GM12878 (cell line): ENCODE results near the gene CSK. TPM values are rescaled to one million over a fixed set of nuclear protein-coding genes. Genes with fewer than 3 reads are reported as not detected.

Source experiments
- ATAC-seq: fragments of 200-7000 bp; cut with Tn5 transposase; 3 replicates; pipeline ENCODE4 v1.9.1; 2020; ENCODE audit warnings: mild to moderate bottlenecking, moderate library complexity
- BruUV-seq: library from RNA; stranded (reverse); fragments of 400-500 nt; replicated peaks from 2 replicates; lab custom pipeline; 2021; lab: Mats Ljungman, UMichigan
- CTCF ChIA-PET: fragments of 300-600 bp; sonication (Branson Sonifier 250); formaldehyde crosslinking; extraction: SDS; loops from one replicate; lab custom pipeline; 2021; ENCODE audit warnings: inconsistent platforms; lab: Yijun Ruan, JAX
- POLR2A ChIA-PET: fragments of 350-600 bp; formaldehyde crosslinking; extraction: SDS; loops from one replicate; lab custom pipeline; 2021; ENCODE audit warnings: inconsistent platforms; lab: Charles Lee
- RAD21 ChIA-PET: fragments of 300-600 bp; sonication (Branson Sonifier 250); formaldehyde crosslinking; loops from one replicate; lab custom pipeline; 2023; ENCODE audit warnings: antibody characterized with exemption; ENCODE audit not compliant: unreplicated experiment; lab: Charles Lee
- SMC1A ChIA-PET: fragments of 300-600 bp; sonication (Branson Sonifier 250); formaldehyde crosslinking; loops from one replicate; lab custom pipeline; 2023; ENCODE audit not compliant: unreplicated experiment, uncharacterized antibody; lab: Charles Lee
- DNase-seq: peaks from one replicate; pipeline ENCODE4 v3.0.0-alpha.2; 2011; ENCODE audit warnings: low read depth, low spot score
- FAIRE-seq: peaks from 3 replicates; lab custom pipeline; 2011; peaks lifted over from hg19 to GRCh38; lab: Jason Lieb, UNC
- H2AFZ ChIP-seq: 2 replicates; pipeline ENCODE4 v1.6.0; 2011; ENCODE audit warnings: low read depth, low read length, control low read depth; ENCODE audit not compliant: control insufficient read depth
- H3K27ac ChIP-seq: 2 replicates; pipeline ENCODE4 v1.5.1; 2011; ENCODE audit warnings: control low read depth; ENCODE audit not compliant: control insufficient read depth, insufficient read depth
- H3K27me3 ChIP-seq, 2 experiments: replicated peaks in 1 of 2; 2 replicates each; pipeline versions ENCODE4 v1.6.0 to v1.6.1; 2011; ENCODE audit warnings: low read length in 1 of 2; ENCODE audit not compliant: control insufficient read depth in 2 of 2, insufficient read depth in 2 of 2
- H3K36me3 ChIP-seq, 2 experiments: 2 replicates each; pipeline ENCODE4 v1.5.1; 2011; ENCODE audit warnings: low read length in 1 of 2; ENCODE audit not compliant: control insufficient read depth in 2 of 2, insufficient read depth in 2 of 2
- H3K4me1 ChIP-seq: 2 replicates; pipeline ENCODE4 v1.6.1; 2011; ENCODE audit warnings: mild to moderate bottlenecking, low read length, moderate library complexity, mixed read lengths; ENCODE audit not compliant: control insufficient read depth, insufficient read depth
- H3K4me2 ChIP-seq: 2 replicates; pipeline ENCODE4 v1.6.0; 2011; ENCODE audit warnings: control low read depth; ENCODE audit not compliant: control insufficient read depth, insufficient read depth
- H3K4me3 ChIP-seq: fragments of 200-600 bp; sonication (generic); 2 replicates; pipeline ENCODE4 v1.5.1; 2016
- H3K79me2 ChIP-seq: 2 replicates; pipeline ENCODE4 v1.6.0; 2011; ENCODE audit warnings: low read length; ENCODE audit not compliant: control insufficient read depth, insufficient read depth
- H3K9ac ChIP-seq: 2 replicates; pipeline ENCODE4 v1.8.0; 2011; ENCODE audit warnings: low read length, control low read depth, mixed read lengths; ENCODE audit not compliant: control insufficient read depth, insufficient read depth
- H3K9me3 ChIP-seq: replicated peaks from 3 replicates; pipeline ENCODE4 v1.5.1; 2011; ENCODE audit warnings: mild to moderate bottlenecking, low read length; ENCODE audit not compliant: control insufficient read depth, insufficient read depth
- H4K20me1 ChIP-seq: 2 replicates; pipeline ENCODE4 v1.6.0; 2011; ENCODE audit not compliant: control insufficient read depth, insufficient read depth
- BACH1 ChIP-seq: fragments of 450-650 bp; IDR thresholded peaks from 2 replicates; pipeline ENCODE4 v1.6.1; 2017; ENCODE audit warnings: mild to moderate bottlenecking, borderline replicate concordance
- CEBPZ ChIP-seq: fragments of 150-350 bp; IDR thresholded peaks from 2 replicates; pipeline ENCODE4 v1.6.1; 2016; ENCODE audit warnings: low read depth, low read length
- CHD4 ChIP-seq: fragments of 200-600 bp; sonication (generic); IDR thresholded peaks from 2 replicates; pipeline ENCODE4 v1.6.1; 2016; ENCODE audit warnings: mild to moderate bottlenecking
- IKZF2 ChIP-seq, 2 experiments: fragments of 450-650 bp; IDR thresholded peaks; 2 replicates each; pipeline ENCODE4 v1.6.1; 2017; ENCODE audit warnings: mild to moderate bottlenecking in 2 of 2, moderate library complexity in 2 of 2
- RCOR1 ChIP-seq: conservative IDR thresholded peaks from 2 replicates; pipeline ENCODE4 v1.6.1; 2012; ENCODE audit warnings: low read depth, low read length, improper control_type of control experiment
- SRF ChIP-seq, 2 experiments: IDR thresholded peaks; 2 replicates each; pipeline ENCODE4 v1.6.1; 2011; ENCODE audit warnings: low read depth in 2 of 2, low read length in 2 of 2, mild to moderate bottlenecking in 1 of 2, moderate library complexity in 1 of 2
- STAT1 ChIP-seq: fragments of 450-650 bp; conservative IDR thresholded peaks from 2 replicates; pipeline ENCODE4 v1.6.1; 2014; ENCODE audit warnings: antibody characterized with exemption, mild to moderate bottlenecking
- SUPT20H ChIP-seq: IDR thresholded peaks from 2 replicates; pipeline ENCODE4 v1.6.1; 2011; ENCODE audit warnings: low read depth, mild to moderate bottlenecking, low read length, moderate library complexity, borderline replicate concordance; ENCODE audit not compliant: control insufficient read depth
- ZNF592 ChIP-seq: fragments of 450-650 bp; IDR thresholded peaks from 2 replicates; pipeline ENCODE4 v1.6.1; 2017; ENCODE audit warnings: mild to moderate bottlenecking, moderate library complexity
- WGBS: methylation state at CpG from one replicate; pipeline ENCODE4 v1.1.6; 2016; ENCODE audit warnings: low lambda C conversion rate; ENCODE audit not compliant: insufficient replicate concordance, insufficient coverage; ENCODE audit errors: missing lambda C conversion rate; 5-methylcytosine and 5-hydroxymethylcytosine counted together
- in situ Hi-C: fragments of 300-500 bp; cut with MboI; formaldehyde crosslinking; loops from 9 replicates; pipeline ENCODE4 v1.14.3; 2018; ENCODE audit warnings: mixed read lengths
- intact Hi-C: fragments of 100-400 bp; cut with micrococcal nuclease; formaldehyde crosslinking; loops from one replicate; pipeline ENCODE4 v1.14.2; 2022; ENCODE audit not compliant: unreplicated experiment
- polyA plus RNA-seq, 11 experiments: library from polyadenylated mRNA; depleted of rRNA in 4 of 11; unstranded in 6 of 11; stranded (reverse) in 5 of 11; fragments of >200 nt; fragmentation: Nextera tagmentation in 4 of 11; fragmentation: Illumina TruSeq in 1 of 11; extraction: Ambion mirVana in 4 of 11; extraction: Trizol in 1 of 11; gene quantifications; 1 replicate in 1 of 11; 2 replicates in 10 of 11; pipeline versions ENCODE4 v1.2.1 to v1.2.3, GENCODE V29; 2011 to 2016; ENCODE audit warnings: inconsistent platforms in 2 of 11, missing spikeins in 2 of 11, low read depth in 1 of 11
- total RNA-seq, 4 experiments: library from RNA; depleted of rRNA in 3 of 4; stranded (reverse); fragments of >200 nt in 3 of 4; fragmentation: Illumina TruSeq in 1 of 4; extraction: Trizol in 1 of 4; gene quantifications; 2 replicates each; pipeline versions ENCODE4 v1.2.1 to v1.2.3, GENCODE V29; 2013 to 2021
- TF ChIP-seq, protein P1 (sequence below): fragments of 450-650 bp; IDR thresholded peaks from 2 replicates; pipeline ENCODE4 v1.6.1; 2014; ENCODE audit warnings: mild to moderate bottlenecking

The CSK gene
- total and polyA plus RNA-seq, 10 of the 15 experiments (the other 5 are each of a cell fraction or from before 2014, with no cell fraction given): 3.4 to 327 (median 75.8) TPM

GRCh38 chr15:74802862-74803447, 21.1 kb downstream of the CSK start:
- CTCF ChIA-PET: interaction anchor here (2.4 to 25.9 kb wide), 2 partner anchors 27 to 32 kb away, joined by 15 to 1288 read pairs; partner anchors contain the start of gene CSK
- FAIRE-seq (no peak), DNase-seq (no peak), ATAC-seq (no peak)
- no peaks in the 10 kb centered on the region for H3K27me3 ChIP-seq
- no peak overlapping the region for H3K4me2 ChIP-seq
- SMC1A ChIA-PET: interaction anchor here (1.1 to 1.4 kb wide), 2 partner anchors 11 to 32 kb away, joined by 3 read pairs; no protein-coding TSS in a partner anchor
- BruUV-seq: no TSS peak
- H3K4me3 ChIP-seq: no peak overlapping the region
- H3K9ac ChIP-seq: no peak overlapping the region
- intact Hi-C loops: loop anchor here (5.0 kb wide), 1 partner anchor 39 kb away; the partner anchor contains the start of gene ULK3
- no peaks in the 10 kb centered on the region for H3K9me3 ChIP-seq
- H3K79me2 ChIP-seq: peaks cover 13% of the 10 kb centered on the region
- no peak overlapping the region for H3K27ac ChIP-seq
- H3K36me3 ChIP-seq: peaks cover 42 to 54% of the 10 kb centered on the region in 2 experiments
- in situ Hi-C loops: no loop called here
- no peak overlapping the region for H2AFZ ChIP-seq
- RAD21 ChIA-PET: interaction anchor here (1.0 to 3.9 kb wide), 3 partner anchors 9 to 79 kb away, joined by 3 to 28 read pairs (median 3); no protein-coding TSS in a partner anchor
- peaks cover 26% of the 10 kb centered on the region for H3K4me1 ChIP-seq
- 93% methylated on average over 28 of the region's 31 CpGs for WGBS
- peaks cover 2% of the 10 kb centered on the region; the same call in 1 of the 2 replicates for H4K20me1 ChIP-seq
- POLR2A ChIA-PET: interaction anchor here (0.6 kb wide), 1 partner anchor 29 kb away, joined by 4 read pairs; no protein-coding TSS in a partner anchor
- TF ChIP-seq BACH1 (no peak), SUPT20H (no peak), STAT1 (no peak), CHD4 (no peak), ZNF592 (no peak), CEBPZ (no peak), RCOR1 (no peak), SRF (IDR thresholded peaks at IDR 0.05; ENCODE audit: low read depth in 2 of 2, low read length in 2 of 2) (no peak), IKZF2 (IDR thresholded peaks at IDR 0.05) (no peak)
- TF ChIP-seq, protein P1, sequence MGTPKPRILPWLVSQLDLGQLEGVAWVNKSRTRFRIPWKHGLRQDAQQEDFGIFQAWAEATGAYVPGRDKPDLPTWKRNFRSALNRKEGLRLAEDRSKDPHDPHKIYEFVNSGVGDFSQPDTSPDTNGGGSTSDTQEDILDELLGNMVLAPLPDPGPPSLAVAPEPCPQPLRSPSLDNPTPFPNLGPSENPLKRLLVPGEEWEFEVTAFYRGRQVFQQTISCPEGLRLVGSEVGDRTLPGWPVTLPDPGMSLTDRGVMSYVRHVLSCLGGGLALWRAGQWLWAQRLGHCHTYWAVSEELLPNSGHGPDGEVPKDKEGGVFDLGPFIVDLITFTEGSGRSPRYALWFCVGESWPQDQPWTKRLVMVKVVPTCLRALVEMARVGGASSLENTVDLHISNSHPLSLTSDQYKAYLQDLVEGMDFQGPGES: no peak
